GM11168 (cell line): ENCODE measurements around the gene TMEM240.
"Not testable (repeated sequence)": the region's sequence is repeated elsewhere in the genome, so short reads cannot be mapped to it uniquely, and the experiment has no call there.

Source experiments
- in situ Hi-C: fragments of 300-500 bp; cut with MboI; formaldehyde crosslinking; loops from one replicate; pipeline ENCODE4 v1.12.0; 2022; ENCODE audit warnings: low sequenced_read_pairs; ENCODE audit not compliant: unreplicated experiment

TMEM240 gene

GRCh38 chr1:1505801-1506200 lies 34.6 kb downstream of the TMEM240 start:
- in situ Hi-C loops = not testable (repeated sequence)

DNA sequence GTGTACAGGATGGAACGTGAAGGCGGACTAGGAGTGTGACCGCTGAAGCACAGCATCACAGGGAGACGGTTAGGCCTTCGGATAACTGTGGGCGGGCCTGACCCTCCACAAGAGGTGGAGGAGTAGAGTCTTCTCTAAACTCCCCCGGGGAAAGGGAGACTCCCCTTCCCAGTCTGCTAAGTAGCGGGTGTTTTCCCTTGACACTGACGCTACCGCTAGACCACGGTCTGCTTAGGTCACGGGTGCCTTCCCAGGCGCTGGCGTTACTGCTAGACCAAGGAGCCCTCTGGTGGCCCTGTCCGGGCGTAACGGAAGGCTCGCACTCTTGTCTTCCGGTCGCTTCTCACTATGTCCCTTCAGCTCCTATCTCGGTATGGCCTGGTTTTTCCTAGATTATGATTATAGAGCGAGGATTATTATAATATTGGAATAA lies 35.0 kb downstream of the TMEM240 start:
- in situ Hi-C loops = not testable (repeated sequence)

DNA sequence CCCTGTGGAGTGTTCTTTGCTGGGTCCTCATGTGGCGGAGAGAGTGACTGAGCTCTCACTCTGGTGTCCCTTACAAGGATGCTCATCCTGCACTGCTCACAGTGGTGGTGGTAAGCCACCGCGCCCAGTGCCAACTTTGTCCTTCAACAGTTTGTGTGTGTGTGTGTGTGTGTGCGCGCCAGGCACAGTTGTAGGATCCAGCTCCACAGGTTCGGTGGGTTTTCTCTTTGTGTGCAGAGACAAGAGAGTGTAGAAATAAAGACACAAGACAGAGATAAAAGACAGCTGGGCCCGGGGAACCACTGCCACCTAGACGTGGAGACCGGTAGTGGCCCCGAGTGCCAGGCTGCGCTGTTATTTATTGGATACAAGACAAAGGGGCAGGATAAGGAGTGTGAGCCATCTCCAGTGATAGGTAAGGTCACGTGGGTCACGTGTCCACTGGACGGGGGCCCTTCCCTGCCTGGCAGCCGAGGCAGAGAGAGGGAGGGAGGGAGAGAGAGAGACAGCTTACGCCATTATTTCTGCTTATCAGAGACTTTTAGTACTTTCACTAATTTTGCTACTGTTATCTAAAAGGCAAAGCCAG lies 35.6 kb downstream of the TMEM240 start:
- in situ Hi-C loops = not testable (repeated sequence)

- in situ Hi-C loops = loop anchor here (5.0 kb wide), 1 partner anchor 48 kb away; the partner anchor contains the start of gene ATAD3C
Observed at GRCh38 chr1:1495461-1495975, 44.9 kb downstream of the TMEM240 start.

GRCh38 chr1:1494311-1494710 lies 46.1 kb downstream of the TMEM240 start:
- in situ Hi-C loops = not testable (repeated sequence)

DNA sequence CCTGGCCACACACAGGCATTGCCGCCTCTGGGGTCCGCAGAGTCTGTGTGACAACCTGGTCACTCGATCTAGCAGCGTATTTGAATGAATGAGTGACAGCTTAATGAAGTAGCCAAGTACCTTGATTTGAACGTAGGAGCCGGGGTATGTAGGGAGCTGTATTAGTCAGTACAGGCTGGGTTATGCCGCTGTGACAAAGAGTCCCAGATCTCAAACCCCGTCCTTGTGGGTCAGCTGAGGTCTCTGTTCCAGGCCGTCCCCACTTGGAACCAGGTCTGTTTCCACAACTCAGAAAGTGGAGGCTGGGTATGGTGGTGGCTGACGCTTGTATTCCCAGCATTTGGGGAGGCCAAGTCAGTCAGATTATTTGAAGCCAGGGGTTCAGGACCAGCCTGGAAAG lies 48.8 kb downstream of the TMEM240 start:
- in situ Hi-C loops = no loop called here

DNA sequence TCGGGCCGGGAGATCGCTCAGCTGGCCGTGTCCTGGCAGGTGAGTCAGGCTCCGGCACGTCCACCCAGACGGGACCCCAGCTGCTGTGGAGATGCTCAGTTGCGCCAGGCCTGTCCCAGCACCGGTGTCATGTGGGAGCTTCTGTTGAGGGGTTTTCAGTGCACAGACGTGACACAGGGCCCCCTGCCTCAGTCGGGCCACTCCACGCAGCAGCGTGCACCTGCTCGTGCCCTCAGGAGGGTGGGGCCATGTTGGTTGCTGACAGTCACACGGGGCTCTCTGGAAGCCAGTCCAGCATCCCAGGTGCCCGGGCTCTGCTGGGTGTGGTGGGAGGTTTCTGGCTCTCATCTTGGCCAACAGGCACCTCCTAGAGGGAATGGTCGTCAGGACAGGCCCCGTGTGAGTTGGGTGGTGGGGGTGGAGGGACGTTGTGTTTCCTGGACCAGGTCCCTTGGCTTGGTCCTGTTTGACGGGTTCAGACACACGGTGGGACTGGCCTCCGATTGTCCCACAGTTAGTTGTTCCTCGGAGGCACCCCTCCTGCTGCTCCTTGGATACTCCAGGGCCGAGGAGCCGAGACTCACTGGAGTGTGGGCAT lies 49.7 kb downstream of the TMEM240 start:
- in situ Hi-C loops = no loop called here

DNA sequence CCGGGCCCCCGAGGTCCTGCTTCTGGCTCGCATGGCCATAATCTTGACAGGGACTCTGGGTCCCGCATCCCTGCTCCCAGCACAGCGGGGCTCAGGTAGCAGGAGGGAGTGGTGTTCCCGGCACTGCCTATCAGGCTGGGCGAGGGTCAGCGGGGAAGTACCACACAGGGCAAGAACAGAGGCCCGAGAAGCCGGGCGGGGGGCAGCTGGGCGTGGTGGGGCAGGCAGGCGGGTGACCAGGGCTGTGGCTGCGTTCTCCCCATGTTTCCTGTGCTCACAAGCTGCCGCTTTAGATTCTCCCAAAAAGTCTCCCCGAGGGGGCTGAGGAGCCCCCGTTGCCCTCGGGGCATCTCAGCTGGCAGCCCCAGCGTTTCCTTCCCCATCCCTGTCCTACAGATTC lies 50.6 kb downstream of the TMEM240 start:
- in situ Hi-C loops = no loop called here

DNA sequence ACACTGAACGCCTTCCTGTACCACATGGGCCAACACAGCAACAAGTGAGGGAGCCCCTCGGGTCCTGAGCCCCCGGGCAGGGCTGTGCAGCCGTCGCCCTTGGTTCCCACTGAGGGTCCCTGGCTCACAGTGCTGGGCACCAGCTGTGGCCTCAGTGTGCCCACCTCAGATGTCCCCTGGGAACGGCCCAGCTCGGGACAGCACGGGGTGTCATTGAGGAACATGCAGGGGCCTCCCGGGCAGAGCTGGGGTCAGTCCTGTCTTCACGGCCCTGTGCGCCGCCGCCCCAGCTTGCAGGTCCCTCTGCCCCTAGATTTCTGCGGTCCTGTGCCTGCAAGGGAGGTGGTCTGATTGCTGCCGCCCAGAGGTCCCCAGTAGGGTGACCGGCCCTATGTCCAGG lies 51.2 kb downstream of the TMEM240 start:
- in situ Hi-C loops = no loop called here

- in situ Hi-C loops = no loop called here
Observed at GRCh38 chr1:1487701-1488100, 52.7 kb downstream of the TMEM240 start.

DNA sequence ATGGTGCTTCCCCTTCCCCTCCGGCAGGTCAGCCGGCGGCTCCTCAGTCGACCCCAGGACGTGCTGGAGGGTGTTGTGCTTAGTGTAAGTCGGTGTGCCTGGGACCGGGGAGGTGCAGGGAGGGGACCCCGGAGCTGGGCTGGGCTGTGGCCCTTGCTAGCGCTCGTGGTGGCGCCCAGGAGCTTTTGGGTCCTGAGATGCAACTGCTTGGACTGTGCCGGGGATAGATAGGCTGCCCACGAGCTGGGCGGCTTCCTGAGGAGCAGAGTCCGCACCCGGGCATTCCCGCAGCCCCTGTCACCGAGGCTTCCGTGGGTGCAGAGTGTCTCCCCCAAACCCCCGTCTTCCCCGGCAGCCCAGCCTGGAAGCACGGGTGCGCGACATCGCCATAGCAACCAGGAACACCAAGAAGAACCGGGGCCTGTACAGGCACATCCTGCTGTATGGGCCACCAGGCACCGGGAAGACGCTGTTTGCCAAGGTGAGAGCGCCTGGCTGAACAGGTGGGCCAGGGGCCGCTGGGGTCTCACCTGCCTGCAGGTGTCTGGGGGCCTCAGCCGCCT lies 54.6 kb downstream of the TMEM240 start:
- in situ Hi-C loops = not testable (repeated sequence)

- in situ Hi-C loops = not testable (repeated sequence)
Observed at GRCh38 chr1:1484976-1485750, 55.3 kb downstream of the TMEM240 start.
